GM21619 (cell line): ENCODE data around the gene ZNF177.
"Not testable (repeated sequence)": the region's sequence is repeated elsewhere in the genome, so short reads cannot be mapped to it uniquely, and the experiment has no call there.

Source experiments
- ATAC-seq: cut with Tn5 transposase; IDR thresholded peaks from one replicate; pipeline ENCODE4 v1.9.1; 2021; ENCODE audit not compliant: unreplicated experiment

Gene ZNF177

DNA sequence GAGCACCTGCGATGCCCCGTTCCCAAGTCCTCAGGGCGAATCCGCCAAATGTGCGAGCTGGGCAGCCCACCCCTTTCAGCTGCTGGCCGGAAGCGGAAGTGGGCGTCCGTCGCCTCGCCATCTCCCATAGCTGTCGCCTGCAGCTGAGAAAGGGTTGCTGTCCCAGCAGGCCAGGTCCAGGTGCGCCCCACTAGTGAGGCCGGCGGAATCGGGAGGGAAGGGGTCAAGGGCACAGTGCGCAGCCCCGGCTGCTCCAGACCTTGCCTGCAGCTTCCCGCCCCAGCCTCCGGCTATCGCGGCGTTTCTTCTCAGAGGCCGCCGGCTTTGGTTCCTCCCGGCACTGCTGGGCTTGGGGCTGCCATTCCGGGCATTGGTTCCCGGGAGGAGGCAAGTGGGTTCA, at the start of gene ZNF177:
TSS of gene ZNF177 (plus strand) at position 109 of the 400 bp plus-strand sequence. CDS start 15,299 bp downstream, outside the sequence.
- ATAC-seq: no peak

- ATAC-seq: no peak
Measured at GRCh38 chr19:9313756-9314155, 49.1 kb upstream of the ZNF177 start.

GRCh38 chr19:9321338-9321737, 41.5 kb upstream of the ZNF177 start:
- ATAC-seq: no peak

DNA sequence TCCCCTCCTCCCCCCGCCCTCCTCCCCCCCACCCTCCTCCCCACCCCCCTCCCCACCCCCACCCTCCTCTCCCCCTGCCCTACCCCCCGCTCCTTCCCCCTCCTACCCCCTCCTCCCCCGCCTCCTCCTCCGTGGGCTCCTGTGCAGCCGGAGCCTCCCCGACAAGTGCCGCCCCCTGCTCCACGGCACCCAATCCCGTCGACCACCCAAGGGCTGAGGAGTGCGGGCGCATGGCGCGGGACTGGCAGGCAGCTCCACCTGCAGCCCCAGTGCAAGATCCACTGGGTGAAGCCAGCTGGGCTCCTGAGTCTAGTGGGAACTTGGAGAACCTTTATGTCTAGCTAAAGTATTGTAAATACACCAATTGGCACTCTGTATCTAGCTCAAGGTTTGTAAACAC, 41.1 kb upstream of the ZNF177 start:
- not testable (repeated sequence) for ATAC-seq

GRCh38 chr19:9322201-9322600, 40.6 kb upstream of the ZNF177 start:
- ATAC-seq: not testable (repeated sequence)

- peak; percentile 32 for ATAC-seq
Measured at GRCh38 chr19:9323557-9323918, 39.3 kb upstream of the ZNF177 start.

DNA sequence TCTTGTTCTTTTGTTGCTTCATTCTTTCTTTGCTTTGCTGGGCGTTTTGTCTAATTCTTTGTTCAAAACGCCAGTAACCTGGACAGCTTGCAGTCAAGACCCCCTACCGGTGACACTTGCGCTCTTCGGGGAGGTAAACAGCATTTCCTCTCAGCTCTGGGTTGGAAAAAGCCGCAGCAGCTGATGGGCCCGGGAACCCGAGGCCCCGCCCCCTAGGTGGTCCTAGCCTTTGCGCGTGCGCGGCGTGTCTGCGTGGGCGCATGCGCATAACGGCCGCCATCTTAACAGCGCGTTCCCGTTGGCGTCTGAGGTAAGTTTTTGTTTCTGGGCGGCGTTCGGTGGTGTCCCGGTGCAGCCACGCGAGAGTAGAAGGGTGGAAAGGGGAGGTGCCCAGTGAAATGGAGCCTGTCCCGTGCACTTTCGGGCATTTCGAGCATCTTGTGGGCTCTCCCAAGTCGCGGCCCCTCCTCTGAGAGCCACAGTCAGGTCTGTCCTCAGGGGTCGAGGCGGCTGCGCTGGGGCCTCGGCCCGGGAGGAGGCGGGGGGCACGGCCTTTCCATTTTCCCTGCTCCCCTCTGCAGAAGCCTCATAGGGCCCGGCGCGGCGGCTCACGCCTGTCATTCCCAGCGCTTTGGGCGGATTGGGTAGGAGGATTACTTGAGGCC, 38.8 kb upstream of the ZNF177 start, which contains the start of gene ZNF559:
TSS of gene ZNF559 (plus strand) at position 261 of the 665 bp plus-strand sequence. CDS start 14,371 bp downstream, outside the sequence.
- peak; percentile 99 for ATAC-seq

GRCh38 chr19:9324584-9324962, 38.2 kb upstream of the ZNF177 start:
- no peak for ATAC-seq

GRCh38 chr19:9329999-9330398, 32.8 kb upstream of the ZNF177 start:
- no peak for ATAC-seq

DNA sequence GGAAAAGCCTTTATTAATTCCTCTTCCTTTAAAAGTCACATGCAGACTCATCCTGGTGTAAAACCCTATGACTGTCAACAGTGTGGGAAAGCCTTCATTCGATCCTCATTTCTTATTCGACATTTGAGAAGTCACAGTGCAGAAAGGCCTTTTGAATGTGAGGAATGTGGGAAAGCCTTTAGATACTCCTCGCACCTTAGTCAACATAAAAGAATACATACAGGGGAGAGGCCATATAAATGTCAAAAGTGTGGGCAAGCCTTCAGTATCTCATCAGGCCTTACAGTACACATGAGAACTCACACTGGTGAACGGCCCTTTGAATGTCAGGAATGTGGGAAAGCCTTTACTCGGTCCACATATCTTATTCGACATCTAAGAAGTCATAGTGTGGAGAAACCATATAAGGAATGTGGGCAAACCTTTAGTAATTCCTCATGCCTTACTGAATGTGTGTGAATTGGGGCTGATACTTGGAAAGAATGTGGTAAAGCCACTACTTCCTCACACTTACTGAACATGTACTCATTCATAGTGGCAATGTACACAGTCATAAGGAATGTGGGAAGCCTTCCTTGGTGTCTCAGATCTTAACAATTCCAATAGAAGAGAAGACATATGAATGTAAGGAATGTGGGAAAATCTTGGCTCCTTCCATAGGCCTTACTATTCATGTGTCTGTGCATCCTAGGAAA, 20.1 kb upstream of the ZNF177 start:
- ATAC-seq: no peak

GRCh38 chr19:9345005-9345404, 17.8 kb upstream of the ZNF177 start:
- no peak for ATAC-seq

GRCh38 chr19:9348253-9348652, 14.6 kb upstream of the ZNF177 start:
- ATAC-seq: no peak

GRCh38 chr19:9348671-9349070, 14.1 kb upstream of the ZNF177 start:
- ATAC-seq: no peak

DNA sequence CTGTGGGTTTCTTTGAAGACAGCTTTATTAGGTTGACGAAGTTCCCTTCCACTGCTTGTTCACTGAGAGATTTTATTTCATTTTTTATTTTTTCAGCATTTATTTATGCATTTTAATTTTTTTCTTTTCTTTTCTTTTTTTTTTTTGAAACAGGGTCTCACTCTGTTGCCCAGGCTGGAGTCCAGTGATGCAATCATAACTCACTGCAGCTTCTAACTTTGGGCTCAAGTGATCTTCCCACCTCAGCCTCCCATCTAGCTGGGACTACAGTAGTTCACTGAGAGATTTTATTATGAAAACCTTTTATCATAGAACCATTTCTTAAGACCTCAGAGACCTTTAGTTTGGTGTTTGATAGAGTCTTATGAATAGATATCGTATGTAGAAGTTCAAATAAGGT, 10.3 kb upstream of the ZNF177 start:
- ATAC-seq: no peak

DNA sequence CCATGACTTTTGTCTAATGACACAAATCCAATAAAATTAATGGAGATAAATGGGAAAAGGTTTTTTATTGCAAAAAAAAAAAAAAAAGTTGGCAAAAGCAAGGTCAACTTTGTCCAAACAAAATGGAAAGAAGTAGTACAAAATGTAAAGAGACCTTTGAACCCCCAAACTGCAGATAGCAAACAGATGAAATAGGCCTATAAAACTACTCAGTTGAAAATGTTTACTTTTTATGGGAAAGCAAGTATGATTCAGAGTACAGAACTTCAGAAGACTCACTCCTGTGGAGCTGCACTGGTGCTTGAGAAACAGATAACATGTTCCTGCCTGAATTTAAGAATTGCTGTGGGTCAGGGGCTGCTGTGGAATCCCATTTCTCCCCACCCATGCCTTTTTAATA, 9.8 kb upstream of the ZNF177 start:
- ATAC-seq: no peak

- no peak for ATAC-seq
Measured at GRCh38 chr19:9354651-9355050, 8.2 kb upstream of the ZNF177 start.

GRCh38 chr19:9370738-9371619, 8.2 kb downstream of the ZNF177 start:
- ATAC-seq: no peak

DNA sequence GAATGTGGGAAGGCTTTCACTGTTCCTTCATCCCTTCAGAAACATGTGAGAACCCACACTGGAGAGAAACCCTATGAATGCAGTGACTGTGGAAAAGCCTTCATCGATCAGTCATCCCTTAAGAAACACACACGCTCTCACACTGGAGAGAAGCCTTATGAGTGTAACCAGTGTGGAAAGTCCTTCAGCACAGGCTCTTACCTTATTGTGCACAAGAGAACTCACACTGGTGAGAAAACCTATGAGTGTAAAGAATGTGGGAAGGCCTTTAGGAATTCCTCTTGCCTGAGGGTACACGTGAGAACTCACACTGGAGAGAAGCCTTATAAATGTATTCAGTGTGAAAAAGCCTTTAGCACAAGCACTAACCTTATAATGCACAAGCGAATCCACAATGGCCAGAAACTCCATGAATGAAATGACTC, 18.6 kb downstream of the ZNF177 start:
- ATAC-seq: no peak

- no peak for ATAC-seq
Measured at GRCh38 chr19:9406798-9407352, 44.1 kb downstream of the ZNF177 start.

GRCh38 chr19:9407827-9408226, 45.0 kb downstream of the ZNF177 start:
- no peak for ATAC-seq

DNA sequence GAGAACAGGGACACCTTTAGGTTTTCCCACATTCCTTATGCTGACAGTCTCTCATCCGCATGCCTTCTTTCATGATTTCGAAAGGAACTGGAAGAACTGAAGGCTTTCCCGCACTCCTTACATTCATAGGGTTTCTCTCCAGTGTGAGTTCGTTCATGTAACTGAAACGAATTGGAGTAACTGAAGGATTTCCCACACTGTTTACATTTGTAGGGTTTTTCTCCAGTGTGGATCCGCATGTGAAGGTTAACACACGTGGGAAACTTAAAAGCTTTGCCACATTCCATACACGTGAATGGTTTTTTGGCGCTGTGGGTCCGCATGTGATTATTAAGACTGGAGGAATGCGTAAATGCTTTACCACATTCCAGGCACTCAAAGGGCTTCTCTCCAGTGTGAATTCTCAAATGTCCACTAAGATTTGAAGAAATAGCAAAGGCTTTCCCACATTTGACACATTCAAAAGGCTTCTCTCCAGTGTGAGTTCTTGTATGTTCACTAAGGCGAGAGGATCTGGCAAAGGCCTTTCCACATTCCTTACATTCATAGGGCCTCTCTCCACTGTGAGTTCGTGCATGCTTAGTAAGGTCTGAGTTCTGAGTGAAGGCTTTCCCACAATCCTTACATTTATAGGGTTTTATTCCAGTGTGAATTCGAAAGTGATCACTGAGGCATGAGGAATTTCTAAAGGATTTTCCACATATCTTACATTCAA, 50.6 kb downstream of the ZNF177 start:
- ATAC-seq: no peak
